ENCODE measurements around the gene HLA-DOB. TPM values are rescaled to one million over a fixed set of nuclear protein-coding genes. Genes with fewer than 3 reads are reported as not detected.

The HLA-DOB gene
- total RNA-seq, 1 experiment from 2014 or later, result 0.64 TPM

DNA sequence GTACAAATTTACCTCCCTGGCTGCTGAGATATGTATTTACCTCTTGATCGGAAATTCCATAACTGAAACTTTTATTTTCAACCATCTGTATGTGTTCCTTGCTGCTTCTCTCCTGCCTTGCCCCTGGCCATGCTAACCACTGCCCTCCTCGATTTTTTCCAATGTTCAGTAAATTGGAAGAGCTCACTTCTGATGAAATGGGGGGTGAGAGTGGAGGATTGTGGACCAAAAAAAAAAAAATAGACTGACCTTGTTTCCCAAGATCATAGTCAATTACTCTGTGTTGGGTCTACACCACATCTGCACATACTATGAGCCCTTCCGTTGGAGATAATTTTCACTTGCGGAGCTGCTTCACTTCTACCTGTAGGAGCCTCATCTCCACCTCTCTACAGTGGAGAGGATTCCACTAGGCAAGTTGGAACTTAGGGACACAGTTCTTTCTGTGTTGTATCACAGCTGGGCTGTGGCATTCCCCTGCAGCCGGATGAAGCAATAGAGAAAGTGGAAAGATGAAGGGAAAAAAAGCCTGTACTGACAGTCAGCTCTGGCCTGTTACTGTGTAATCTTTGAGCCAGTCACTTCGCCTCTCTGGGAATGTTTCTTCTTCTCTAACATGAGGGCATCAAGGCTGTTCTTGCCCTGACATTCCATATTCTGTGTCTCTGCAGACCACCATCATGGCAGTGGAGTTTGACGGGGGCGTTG is 38.8 kb upstream of the HLA-DOB start:
- RAD21 ChIA-PET (ENCODE audit: low non-redundant PET in 1 of 2, low total read pairs in 2 of 2, uncharacterized antibody in 2 of 2, unreplicated experiment in 2 of 2), result no interaction called here
- Histone ChIP-seq H3K4me3 (replicated peaks in 1 of 2; ENCODE audit: low read depth in 1 of 2, low read length in 2 of 2) (no peak overlapping the region), H4K20me1 (ENCODE audit: insufficient read depth) (no peaks in the 10 kb centered on the region), H3K27me3 (ENCODE audit: insufficient read depth, low read length) (no peaks in the 10 kb centered on the region), H3K36me3 (ENCODE audit: control insufficient read depth in 1 of 2, insufficient read depth in 2 of 2, low read length in 2 of 2) (no peaks in the 10 kb centered on the region), H3K4me1 (ENCODE audit: control insufficient read depth in 1 of 2, insufficient read depth in 2 of 2, low read length in 2 of 2) (peaks cover 8 to 19% of the 10 kb centered on the region in 2 experiments; a peak in 3 of 4 replicates), H3K27ac (ENCODE audit: low read depth, low read length) (no peak overlapping the region), H3K9me3 (ENCODE audit: control insufficient read depth in 1 of 2, insufficient read depth in 1 of 2, low read depth in 1 of 2, low read length in 2 of 2) (no peaks in the 10 kb centered on the region), H2AFZ (ENCODE audit: low read depth, low read length, poor library complexity, severe bottlenecking) (no peak overlapping the region), H3K9me2 (ENCODE audit: insufficient read depth) (no peaks in the 10 kb centered on the region), H3K79me2 (ENCODE audit: insufficient read depth, low read length) (no peaks in the 10 kb centered on the region), H3K9ac (ENCODE audit: low read length) (no peak overlapping the region), H3K4me2 (ENCODE audit: low read length) (no peak overlapping the region)
- DNase-seq (ENCODE audit: low read depth, low spot score) (no peak), ATAC-seq (no peak)
- CTCF ChIA-PET, result interaction anchor here (1.0 to 5.9 kb wide), 2 partner anchors 13 to 17 kb away, joined by 7 to 80 read pairs; partner anchors contain the start of gene TAP2
- no TSS peak for BruUV-seq (replicated peaks)
- POLR2A ChIA-PET, result interaction anchor here (0.7 to 3.5 kb wide), 3 partner anchors 11 to 116 kb away, joined by 3 to 25 read pairs (median 12); partner anchors contain the start of genes PSMB8 and TAP2
- intact Hi-C loops (cut with micrococcal nuclease), result no loop called here
- TF ChIP-seq CBX3 (IDR thresholded peaks at IDR 0.05; ENCODE audit: low read depth) (no peak), YY1 (IDR thresholded peaks at IDR 0.05; ENCODE audit: extremely low read depth, insufficient replicate concordance, low read depth, low read length) (no peak)
- TF ChIP-seq, protein P1, sequence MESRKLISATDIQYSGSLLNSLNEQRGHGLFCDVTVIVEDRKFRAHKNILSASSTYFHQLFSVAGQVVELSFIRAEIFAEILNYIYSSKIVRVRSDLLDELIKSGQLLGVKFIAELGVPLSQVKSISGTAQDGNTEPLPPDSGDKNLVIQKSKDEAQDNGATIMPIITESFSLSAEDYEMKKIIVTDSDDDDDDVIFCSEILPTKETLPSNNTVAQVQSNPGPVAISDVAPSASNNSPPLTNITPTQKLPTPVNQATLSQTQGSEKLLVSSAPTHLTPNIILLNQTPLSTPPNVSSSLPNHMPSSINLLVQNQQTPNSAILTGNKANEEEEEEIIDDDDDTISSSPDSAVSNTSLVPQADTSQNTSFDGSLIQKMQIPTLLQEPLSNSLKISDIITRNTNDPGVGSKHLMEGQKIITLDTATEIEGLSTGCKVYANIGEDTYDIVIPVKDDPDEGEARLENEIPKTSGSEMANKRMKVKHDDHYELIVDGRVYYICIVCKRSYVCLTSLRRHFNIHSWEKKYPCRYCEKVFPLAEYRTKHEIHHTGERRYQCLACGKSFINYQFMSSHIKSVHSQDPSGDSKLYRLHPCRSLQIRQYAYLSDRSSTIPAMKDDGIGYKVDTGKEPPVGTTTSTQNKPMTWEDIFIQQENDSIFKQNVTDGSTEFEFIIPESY (IDR thresholded peaks at IDR 0.05; ENCODE audit: extremely low read depth, insufficient replicate concordance, low read length), result no peak
